C4-2B (cell line): ENCODE measurements around the gene DPP7.

ENCODE experiments used
- CTCF ChIP-seq: fragments of 450-650 bp; conservative IDR thresholded peaks from 2 replicates; pipeline ENCODE4 v1.5.1; 2017; ENCODE audit warnings: mild to moderate bottlenecking
- ZFX ChIP-seq: fragments of 450-650 bp; IDR thresholded peaks from 2 replicates; pipeline ENCODE4 v1.6.1; 2017

GRCh38 chr9:137084526-137084925 lies 30.0 kb downstream of the DPP7 start:
- TF ChIP-seq CTCF (no peak), ZFX (no peak)
